Measurements from ENCODE around the gene UGGT2.

DNA sequence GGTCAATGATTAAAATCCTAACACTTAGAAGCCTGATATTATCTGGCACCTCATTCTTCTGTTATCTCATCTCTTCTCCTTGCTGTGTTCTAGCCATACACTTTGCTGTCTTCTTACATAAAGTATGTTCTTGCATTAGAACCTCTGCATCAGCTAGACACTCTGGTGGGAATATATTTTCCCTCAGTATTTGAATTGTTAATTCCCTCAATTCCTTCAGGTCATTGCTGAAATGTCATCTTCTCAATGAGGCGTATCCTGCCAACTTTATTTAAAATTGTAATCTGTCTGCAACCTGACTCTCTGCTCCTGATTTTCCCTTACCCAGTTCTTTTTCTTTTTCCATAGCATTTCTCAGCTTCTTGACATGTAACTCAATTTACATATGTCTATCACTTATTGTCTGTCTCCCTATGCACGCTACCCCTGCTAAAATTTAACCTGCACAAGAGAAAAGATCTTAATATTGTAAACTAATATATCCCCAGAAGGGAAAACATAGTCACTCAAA, 138.2 kb downstream of the UGGT2 start:
- TF ChIP-seq CTCF (IDR thresholded peaks at IDR 0.05) (no peak), POLR2A (IDR thresholded peaks at IDR 0.05) (no peak)
